RWPE2 (cell line): Measurements from ENCODE around the gene RPL19.

Experiments
- ATAC-seq: fragments of 200-7000 bp; cut with Tn5 transposase; 3 replicates; pipeline ENCODE4 v1.9.1; 2021; ENCODE audit warnings: low read depth
- DNase-seq: peaks from one replicate; pipeline ENCODE4 v3.0.0-alpha.2; 2020; ENCODE audit warnings: low spot score
- H3K27ac ChIP-seq: fragments of 450-650 bp; 2 replicates; pipeline ENCODE4 v1.5.1; 2017; ENCODE audit warnings: mild to moderate bottlenecking; ENCODE audit not compliant: poor library complexity, severe bottlenecking
- H3K27me3 ChIP-seq: fragments of 250-450 bp; sonication (Bioruptor Pico); 2 replicates; pipeline ENCODE4 v1.5.1; 2021; ENCODE audit warnings: mild to moderate bottlenecking, moderate library complexity; ENCODE audit not compliant: insufficient read depth, poor library complexity, severe bottlenecking
- H3K36me3 ChIP-seq: fragments of 250-450 bp; sonication (Bioruptor Pico); 2 replicates; pipeline ENCODE4 v1.5.1; 2020; ENCODE audit warnings: low read depth, mild to moderate bottlenecking, moderate library complexity
- H3K4me1 ChIP-seq: fragments of 250-450 bp; sonication (Bioruptor Pico); 2 replicates; pipeline ENCODE4 v1.5.1; 2021; ENCODE audit warnings: mild to moderate bottlenecking, moderate library complexity; ENCODE audit not compliant: insufficient read depth, poor library complexity, severe bottlenecking
- H3K4me3 ChIP-seq: fragments of 250-450 bp; sonication (Bioruptor Pico); 2 replicates; pipeline ENCODE4 v1.5.1; 2021; ENCODE audit warnings: mild to moderate bottlenecking, moderate library complexity; ENCODE audit not compliant: severe bottlenecking
- H3K9me3 ChIP-seq: fragments of 250-450 bp; sonication (Bioruptor Pico); 2 replicates; pipeline ENCODE4 v1.5.1; 2021; ENCODE audit warnings: mild to moderate bottlenecking, moderate library complexity; ENCODE audit not compliant: severe bottlenecking
- TF ChIP-seq, protein P1 (sequence below): fragments of 450-650 bp; IDR thresholded peaks from one replicate; pipeline ENCODE4 v1.5.1; 2017; ENCODE audit warnings: mild to moderate bottlenecking, moderate library complexity; ENCODE audit not compliant: poor library complexity, severe bottlenecking

Gene RPL19

DNA sequence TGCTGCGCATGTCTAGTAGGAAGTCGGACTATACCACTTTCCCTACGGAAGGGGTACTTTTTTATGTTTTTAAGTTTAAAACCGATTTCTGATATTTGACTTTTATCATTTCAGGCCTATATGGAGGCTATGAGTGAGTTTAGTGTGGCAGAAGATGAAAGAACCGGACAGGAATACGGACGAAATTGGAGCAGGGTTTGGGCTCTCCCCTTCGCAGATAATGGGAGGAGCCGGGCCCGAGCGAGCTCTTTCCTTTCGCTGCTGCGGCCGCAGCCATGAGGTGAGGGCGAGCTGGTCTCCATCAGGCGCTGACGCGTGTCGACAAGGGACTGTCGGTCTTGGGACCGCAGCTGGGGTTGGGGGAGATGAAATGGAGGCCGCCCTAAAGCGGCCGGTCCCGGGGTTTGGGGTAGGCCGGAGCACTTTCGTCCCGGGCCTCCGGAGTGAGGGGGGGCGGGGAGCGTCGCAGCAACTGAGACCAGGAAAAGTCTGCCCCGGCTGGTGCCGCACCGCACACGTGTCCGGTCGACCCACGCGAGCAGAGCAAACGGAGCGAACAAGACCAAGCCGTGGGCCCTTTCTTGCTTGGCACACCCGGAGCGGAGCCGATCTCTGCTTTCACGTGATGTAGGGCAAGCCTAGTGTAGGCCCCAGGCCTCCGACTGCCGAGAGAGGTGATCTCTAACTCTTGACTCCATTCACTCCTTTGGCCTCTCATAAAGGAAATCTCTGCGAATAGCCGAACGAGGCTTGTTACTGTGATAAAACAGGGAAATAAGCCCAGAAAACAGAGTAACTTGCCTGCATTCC lies at the start of gene RPL19:
RPL19 (plus strand) TSS at position 214 of the 810 bp plus-strand sequence; CDS start at position 276, 62 bp downstream.
- Histone ChIP-seq H3K4me1 (peaks cover 6% of the 10 kb centered on the region), H3K4me3 (peak within 1 kb of the TSS; percentile 79), H3K36me3 (peaks cover 48% of the 10 kb centered on the region), H3K27me3 (no peaks in the 10 kb centered on the region), H3K9me3 (no peaks in the 10 kb centered on the region), H3K27ac (peak within 1 kb of the TSS; percentile 78)
- ATAC-seq (0 out of 3 replicates have a peak, but pooled peaks have one; percentile 24), DNase-seq (no peak)
- TF ChIP-seq, protein P1, sequence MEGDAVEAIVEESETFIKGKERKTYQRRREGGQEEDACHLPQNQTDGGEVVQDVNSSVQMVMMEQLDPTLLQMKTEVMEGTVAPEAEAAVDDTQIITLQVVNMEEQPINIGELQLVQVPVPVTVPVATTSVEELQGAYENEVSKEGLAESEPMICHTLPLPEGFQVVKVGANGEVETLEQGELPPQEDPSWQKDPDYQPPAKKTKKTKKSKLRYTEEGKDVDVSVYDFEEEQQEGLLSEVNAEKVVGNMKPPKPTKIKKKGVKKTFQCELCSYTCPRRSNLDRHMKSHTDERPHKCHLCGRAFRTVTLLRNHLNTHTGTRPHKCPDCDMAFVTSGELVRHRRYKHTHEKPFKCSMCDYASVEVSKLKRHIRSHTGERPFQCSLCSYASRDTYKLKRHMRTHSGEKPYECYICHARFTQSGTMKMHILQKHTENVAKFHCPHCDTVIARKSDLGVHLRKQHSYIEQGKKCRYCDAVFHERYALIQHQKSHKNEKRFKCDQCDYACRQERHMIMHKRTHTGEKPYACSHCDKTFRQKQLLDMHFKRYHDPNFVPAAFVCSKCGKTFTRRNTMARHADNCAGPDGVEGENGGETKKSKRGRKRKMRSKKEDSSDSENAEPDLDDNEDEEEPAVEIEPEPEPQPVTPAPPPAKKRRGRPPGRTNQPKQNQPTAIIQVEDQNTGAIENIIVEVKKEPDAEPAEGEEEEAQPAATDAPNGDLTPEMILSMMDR: no peak

DNA sequence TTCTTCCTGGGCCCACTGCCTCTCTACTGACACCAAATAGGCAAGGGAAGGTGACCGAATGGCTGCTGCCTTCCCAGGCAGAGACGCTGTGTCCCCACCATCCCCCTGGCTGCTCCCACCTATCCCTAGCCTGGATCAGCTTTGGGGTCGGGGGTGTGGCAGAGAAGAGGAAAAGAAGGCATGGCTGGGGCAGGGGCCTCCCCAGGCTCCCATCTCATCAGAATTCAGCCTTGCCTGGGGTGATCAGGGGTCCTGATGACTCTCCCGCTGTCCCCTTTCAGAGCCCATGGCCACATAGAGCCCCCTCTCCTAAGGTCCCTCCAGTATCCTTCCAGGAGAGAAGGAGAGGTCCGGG lies 49.3 kb upstream of the RPL19 start:
- H3K36me3 ChIP-seq: no peaks in the 10 kb centered on the region
- TF ChIP-seq, protein P1: no peak
- DNase-seq (no peak), ATAC-seq (no peak)
- H3K4me1 ChIP-seq: no peaks in the 10 kb centered on the region
- no peak overlapping the region for H3K4me3 ChIP-seq
- H3K27ac ChIP-seq: no peak overlapping the region
- peaks cover 10% of the 10 kb centered on the region for H3K27me3 ChIP-seq
- no peaks in the 10 kb centered on the region for H3K9me3 ChIP-seq

GRCh38 chr17:39151150-39151942 lies 48.7 kb upstream of the RPL19 start, which contains the start of gene PLXDC1:
TSS of gene PLXDC1 (minus strand) at chr17:39151637. CDS start at chr17:39151437, 200 bp downstream.
- TF ChIP-seq, protein P1: no peak

GRCh38 chr17:39151943-39152818 lies 47.9 kb upstream of the RPL19 start:
- Histone ChIP-seq H3K9me3 (no peaks in the 10 kb centered on the region), H3K4me3 (peak overlapping the region; percentile 71), H3K27me3 (peaks cover 10% of the 10 kb centered on the region), H3K4me1 (no peaks in the 10 kb centered on the region), H3K27ac (no peak overlapping the region), H3K36me3 (no peaks in the 10 kb centered on the region)
- ATAC-seq: no peak
- TF ChIP-seq, protein P1: no peak
- no peak for DNase-seq

More at GRCh38 chr17:39151150-39151942, 48.7 kb upstream of the RPL19 start, which contains the start of gene PLXDC1:
- Histone ChIP-seq H3K4me1 (no peaks in the 10 kb centered on the region), H3K4me3 (peak within 1 kb of the TSS; percentile 71), H3K9me3 (no peaks in the 10 kb centered on the region), H3K36me3 (no peaks in the 10 kb centered on the region), H3K27ac (no peak within 1 kb of the TSS), H3K27me3 (peaks cover 10% of the 10 kb centered on the region)
- DNase-seq (no peak), ATAC-seq (no peak)
